K562 (cell line): ENCODE measurements around the gene VPS13D. TPM values are rescaled to one million over a fixed set of nuclear protein-coding genes. Genes with fewer than 3 reads are reported as not detected.

Experiments used
- ADNP ChIP-seq: fragments of 200-800 bp; sonication (Bioruptor generic); IDR thresholded peaks from 2 replicates; pipeline ENCODE4 v1.6.1; 2016; ENCODE audit warnings: missing genetic modification characterization, missing compliant biosample characterization
- CBFA2T2 ChIP-seq: fragments of 450-650 bp; conservative IDR thresholded peaks from 2 replicates; pipeline ENCODE4 v1.6.1; 2017; ENCODE audit warnings: mild to moderate bottlenecking
- CBFA2T3 ChIP-seq: fragments of 450-650 bp; IDR thresholded peaks from 2 replicates; pipeline ENCODE4 v1.6.1; 2017
- KDM1A ChIP-seq, 2 experiments: fragments of 450-650 bp; IDR thresholded peaks; 2 replicates each; pipeline ENCODE4 v1.6.1; 2016; ENCODE audit warnings: mild to moderate bottlenecking in 2 of 2
- KLF6 ChIP-seq: fragments of 250-450 bp; sonication (Bioruptor Pico); IDR thresholded peaks from 2 replicates; pipeline ENCODE4 v1.4.0; 2020; ENCODE audit warnings: mild to moderate bottlenecking, moderate library complexity, borderline replicate concordance
- MNT ChIP-seq, 2 experiments: fragments of 450-650 bp; conservative IDR thresholded peaks; 2 replicates each; pipeline ENCODE4 v1.6.1; 2017; ENCODE audit warnings: mild to moderate bottlenecking in 2 of 2, moderate library complexity in 2 of 2
- RREB1 ChIP-seq: fragments of 250-450 bp; sonication (Bioruptor Pico); IDR thresholded peaks from 2 replicates; pipeline ENCODE4 v1.4.0; 2020
- USF1 ChIP-seq: sonication (generic); formaldehyde crosslinking; IDR thresholded peaks from 2 replicates; pipeline ENCODE4 v1.9.0; 2022; ENCODE audit warnings: mild to moderate bottlenecking, missing genetic modification reagents
- ZBTB9 ChIP-seq: fragments of 450-650 bp; formaldehyde crosslinking; IDR thresholded peaks from 2 replicates; pipeline ENCODE4 v1.4.0; 2020; ENCODE audit warnings: mild to moderate bottlenecking, moderate library complexity
- ZNF740 ChIP-seq, 3 experiments: fragments of 200-800 bp in 1 of 3; sonication (Bioruptor generic) in 1 of 3; sonication (generic) in 1 of 3; formaldehyde crosslinking in 1 of 3; IDR thresholded peaks; 2 replicates each; pipeline versions ENCODE4 v1.6.1 to v1.8.0; 2016 to 2022; ENCODE audit warnings: mild to moderate bottlenecking in 2 of 3, missing compliant biosample characterization in 2 of 3, missing genetic modification characterization in 2 of 3, missing genetic modification reagents in 1 of 3
- ZNF76 ChIP-seq: fragments of 250-450 bp; sonication (Bioruptor Pico); IDR thresholded peaks from 2 replicates; pipeline ENCODE4 v1.4.0; 2020; ENCODE audit warnings: mild to moderate bottlenecking, moderate library complexity, borderline replicate concordance
- polyA plus RNA-seq, 8 experiments: library from polyadenylated mRNA; depleted of rRNA in 4 of 8; stranded (reverse) in 5 of 8; unstranded in 3 of 8; fragments of >200 nt; fragmentation: Nextera tagmentation in 2 of 8; fragmentation: Illumina TruSeq in 1 of 8; extraction: Ambion mirVana in 2 of 8; extraction: Trizol in 1 of 8; gene quantifications; 2 replicates each; pipeline versions ENCODE4 v1.2.1 to v1.2.3, GENCODE V29; 2011 to 2014; ENCODE audit warnings: inconsistent platforms in 1 of 8, missing spikeins in 1 of 8
- total RNA-seq, 7 experiments: library from RNA; depleted of rRNA in 6 of 7; stranded (reverse); fragments of >200 nt in 6 of 7; fragmentation: Illumina TruSeq in 2 of 7; extraction: Trizol in 2 of 7; gene quantifications; 2 replicates each; pipeline versions ENCODE4 v1.2.1 to v1.2.3, GENCODE V29; 2011 to 2021; ENCODE audit warnings: low replicate concordance in 1 of 7

Gene VPS13D
- total and polyA plus RNA-seq, 9 of the 15 experiments (the other 6 are each of a cell fraction or from before 2014, with no cell fraction given), result 6.1 to 51.5 (median 38.5) TPM

- peak; percentile 72; the same call in 1 of the 2 replicates for TF ChIP-seq ZNF76 (CRISPR knock-in tag)
- TF ChIP-seq ADNP, result peak; percentile 46; the same call in 1 of the 2 replicates
- peak; percentile 54; the same call in 1 of the 2 replicates for TF ChIP-seq KLF6
- no peak for TF ChIP-seq MNT (conservative IDR thresholded peaks at IDR 0.05)
- peak; percentile 36; the same call in 1 of the 2 replicates for TF ChIP-seq ZBTB9 (CRISPR knock-in tag)
- TF ChIP-seq RREB1, result no peak
- 0 out of 4 replicates have a peak, but pooled peaks of 1 of the 2 experiments have one; percentile 10 for TF ChIP-seq KDM1A (IDR thresholded peaks at IDR 0.05)
- no peak for TF ChIP-seq USF1 (CRISPR knock-in tag)
- no peak for TF ChIP-seq ZNF740 (CRISPR knock-in tag; IDR thresholded peaks at IDR 0.05)
- TF ChIP-seq ZNF740 (tag; IDR thresholded peaks at IDR 0.05), result peak in 1 of 2 experiments; percentile 44; a peak in 1 of 4 replicates
- TF ChIP-seq CBFA2T3, result peak; percentile 20; the same call in 1 of the 2 replicates
- no peak for TF ChIP-seq CBFA2T2
Measured at GRCh38 chr1:12454406-12455391, 224.9 kb downstream of the VPS13D start (continued).
